HEK293T (cell line): ENCODE results near the gene HRH4.

Experiments used
- FOXA1 ChIP-seq: fragments of 450-650 bp; IDR thresholded peaks from 2 replicates; pipeline ENCODE4 v1.6.1; 2016; ENCODE audit warnings: mild to moderate bottlenecking
- FOXK2 ChIP-seq: fragments of 450-650 bp; IDR thresholded peaks from 2 replicates; pipeline ENCODE4 v1.6.1; 2016; ENCODE audit warnings: mild to moderate bottlenecking
- SP1 ChIP-seq: fragments of 450-650 bp; IDR thresholded peaks from 2 replicates; pipeline ENCODE4 v1.6.1; 2017

GRCh38 chr18:24491927-24492834, 31.7 kb downstream of the HRH4 start:
- no peak for TF ChIP-seq FOXA1
- no peak for TF ChIP-seq FOXK2
- no peak for TF ChIP-seq SP1
